H1 (cell line): Measurements from ENCODE around the gene OR2AE1. TPM values are rescaled to one million over a fixed set of nuclear protein-coding genes. Genes with fewer than 3 reads are reported as not detected.
A peak's percentile ranks its signal among the peaks of the same experiment; 100 is the strongest.

Experiments used
- CTCF ChIA-PET: fragments of 300-600 bp; sonication (Branson Sonifier 250); formaldehyde crosslinking; loops from one replicate; lab custom pipeline; 2021; ENCODE audit not compliant: partially characterized antibody; lab: Charles Lee
- POLR2A ChIA-PET: fragments of 300-600 bp; sonication (Branson Sonifier 250); formaldehyde crosslinking; loops from one replicate; lab custom pipeline; 2021; ENCODE audit warnings: inconsistent platforms; ENCODE audit not compliant: partially characterized antibody; lab: Charles Lee
- DNase-seq, 2 experiments: peaks; one replicate each; pipeline versions ENCODE4 v3.0.0 to v3.0.0-alpha.2; 2010 to 2022; ENCODE audit warnings: low spot score in 2 of 2, low read depth in 1 of 2, mixed read lengths in 1 of 2
- FAIRE-seq: peaks from 2 replicates; lab custom pipeline; 2011; peaks lifted over from hg19 to GRCh38; lab: Jason Lieb, UNC
- H2AFZ ChIP-seq: 2 replicates; pipeline ENCODE4 v1.8.1; 2012; ENCODE audit warnings: low read length, inconsistent platforms
- H2AK5ac ChIP-seq: 2 replicates; pipeline ENCODE4 v1.6.1; 2013; ENCODE audit warnings: low read depth, low read length
- H2BK120ac ChIP-seq: replicated peaks from 2 replicates; pipeline ENCODE3; 2013; ENCODE audit warnings: low read depth, low read length, inconsistent platforms
- H2BK12ac ChIP-seq: 2 replicates; pipeline ENCODE4 v1.6.1; 2013; ENCODE audit warnings: low read depth, low read length
- H2BK15ac ChIP-seq: 2 replicates; pipeline ENCODE4 v1.6.1; 2013; ENCODE audit warnings: low read length
- H2BK20ac ChIP-seq: 2 replicates; pipeline ENCODE4 v1.6.1; 2013; ENCODE audit warnings: low read length
- H2BK5ac ChIP-seq: 2 replicates; pipeline ENCODE4 v1.6.1; 2013; ENCODE audit warnings: low read depth, low read length
- H3K14ac ChIP-seq: 2 replicates; pipeline ENCODE4 v1.6.1; 2013; ENCODE audit warnings: inconsistent platforms; ENCODE audit not compliant: insufficient read length
- H3K18ac ChIP-seq: 2 replicates; pipeline ENCODE4 v1.6.1; 2013; ENCODE audit warnings: low read length; ENCODE audit errors: extremely low read depth
- H3K23ac ChIP-seq: 2 replicates; pipeline ENCODE4 v1.6.1; 2013; ENCODE audit warnings: inconsistent platforms; ENCODE audit not compliant: insufficient read length
- H3K23me2 ChIP-seq: 2 replicates; pipeline ENCODE4 v1.6.1; 2013; ENCODE audit warnings: low read depth, low read length
- H3K27ac ChIP-seq: 2 replicates; pipeline ENCODE4 v1.6.1; 2011; ENCODE audit warnings: low read depth, low read length, inconsistent platforms
- H3K27me3 ChIP-seq, 4 experiments: replicated peaks in 1 of 4; 1 replicate in 1 of 4; 2 replicates in 3 of 4; pipeline versions ENCODE4 v1.6.1 to v1.8.1; 2011 to 2013; ENCODE audit warnings: low read length in 3 of 4, mild to moderate bottlenecking in 3 of 4, inconsistent platforms in 2 of 4, mixed read lengths in 2 of 4, moderate library complexity in 1 of 4; ENCODE audit not compliant: control insufficient read depth in 3 of 4, insufficient read depth in 3 of 4; ENCODE audit errors: extremely low read depth in 1 of 4
- H3K36me3 ChIP-seq, 4 experiments: 2 replicates each; pipeline versions ENCODE4 v1.6.1 to v1.8.1; 2011 to 2013; ENCODE audit warnings: mild to moderate bottlenecking in 4 of 4, low read length in 3 of 4, moderate library complexity in 2 of 4, control low read depth in 1 of 4, inconsistent platforms in 1 of 4; ENCODE audit not compliant: insufficient read depth in 4 of 4, control insufficient read depth in 2 of 4
- H3K4ac ChIP-seq: replicated peaks from 2 replicates; pipeline ENCODE3; 2013; ENCODE audit warnings: low read length, low read depth, mixed read lengths, inconsistent platforms; ENCODE audit not compliant: insufficient read length
- H3K4me1 ChIP-seq, 4 experiments: replicated peaks in 1 of 4; 1 replicate in 1 of 4; 2 replicates in 3 of 4; pipeline versions ENCODE4 v1.6.1 to v1.8.1; 2011 to 2013; ENCODE audit warnings: low read length in 3 of 4, inconsistent platforms in 2 of 4, mixed read lengths in 1 of 4; ENCODE audit not compliant: insufficient read depth in 4 of 4, control insufficient read depth in 3 of 4
- H3K4me2 ChIP-seq, 2 experiments: 2 replicates each; pipeline versions ENCODE4 v1.6.1 to v1.8.1; 2011 to 2013; ENCODE audit warnings: low read depth in 2 of 2, low read length in 2 of 2, control low read depth in 1 of 2, inconsistent platforms in 1 of 2, mild to moderate bottlenecking in 1 of 2; ENCODE audit not compliant: insufficient read depth in 1 of 2
- H3K4me3 ChIP-seq, 4 experiments: fragments of 200-600, 300-600 bp in 1 of 4; sonication (generic), shearing (Covaris generic), sonication (Bioruptor Twin) in 1 of 4; 2 replicates each; pipeline versions ENCODE4 v1.5.1 to v1.8.1; 2011 to 2016; ENCODE audit warnings: low read length in 4 of 4, low read depth in 3 of 4, control low read depth in 2 of 4, inconsistent platforms in 2 of 4, mild to moderate bottlenecking in 2 of 4, mixed read lengths in 1 of 4, moderate library complexity in 1 of 4; ENCODE audit not compliant: insufficient read depth in 2 of 4; ENCODE audit errors: extremely low read depth in 1 of 4
- H3K56ac ChIP-seq: replicated peaks from 2 replicates; pipeline ENCODE3; 2013; ENCODE audit warnings: low read depth, mild to moderate bottlenecking, mixed read lengths, low read length, inconsistent platforms; ENCODE audit not compliant: insufficient read length
- H3K79me1 ChIP-seq: 2 replicates; pipeline ENCODE4 v1.6.1; 2013; ENCODE audit warnings: low read depth, low read length, control low read depth
- H3K79me2 ChIP-seq, 2 experiments: 2 replicates each; pipeline versions ENCODE4 v1.6.1 to v1.8.1; 2012 to 2013; ENCODE audit warnings: low read length in 2 of 2, mild to moderate bottlenecking in 2 of 2, inconsistent platforms in 1 of 2; ENCODE audit not compliant: insufficient read depth in 2 of 2, control insufficient read depth in 1 of 2
- H3K9ac ChIP-seq, 4 experiments: replicated peaks in 1 of 4; 1 replicate in 1 of 4; 2 replicates in 3 of 4; pipeline versions ENCODE4 v1.6.1 to v1.8.1; 2011 to 2013; ENCODE audit warnings: low read depth in 3 of 4, low read length in 3 of 4, control low read depth in 2 of 4, mild to moderate bottlenecking in 2 of 4, moderate library complexity in 2 of 4, inconsistent platforms in 1 of 4; ENCODE audit errors: extremely low read depth in 1 of 4
- H3K9me3 ChIP-seq, 2 experiments: 2 replicates each; pipeline versions ENCODE4 v1.6.1 to v1.8.1; 2012 to 2013; ENCODE audit warnings: mild to moderate bottlenecking in 2 of 2, moderate library complexity in 2 of 2, control low read depth in 1 of 2, inconsistent platforms in 1 of 2, low read depth in 1 of 2, low read length in 1 of 2, mixed read lengths in 1 of 2; ENCODE audit not compliant: insufficient read depth in 2 of 2
- H4K20me1 ChIP-seq, 2 experiments: replicated peaks in 1 of 2; 2 replicates each; pipeline versions ENCODE3 to v1.8.1; 2011 to 2013; ENCODE audit warnings: inconsistent platforms in 2 of 2, low read length in 2 of 2, mild to moderate bottlenecking in 1 of 2; ENCODE audit not compliant: insufficient read depth in 2 of 2, control insufficient read depth in 1 of 2
- H4K5ac ChIP-seq: 2 replicates; pipeline ENCODE4 v1.6.1; 2013; ENCODE audit warnings: low read length, low read depth, mixed read lengths, inconsistent platforms; ENCODE audit not compliant: insufficient read length
- H4K8ac ChIP-seq: 2 replicates; pipeline ENCODE4 v1.8.0; 2013; ENCODE audit warnings: mild to moderate bottlenecking, moderate library complexity, low read length, inconsistent platforms; ENCODE audit not compliant: insufficient read depth; ENCODE audit errors: extremely low read depth
- H4K91ac ChIP-seq: replicated peaks from 2 replicates; pipeline ENCODE3; 2013; ENCODE audit warnings: low read length, mixed read lengths, inconsistent platforms; ENCODE audit not compliant: insufficient read length
- ZNF274 ChIP-seq: IDR thresholded peaks from 2 replicates; pipeline ENCODE4 v1.7.0; 2012; ENCODE audit warnings: low read length, borderline replicate concordance; ENCODE audit errors: extremely low read depth
- WGBS, 2 experiments: shearing (Covaris generic) in 1 of 2; methylation state at CpG; one replicate each; pipeline versions ENCODE4 v1.1.6 to v1.1.7; 2013 to 2015; ENCODE audit warnings: low lambda C conversion rate in 2 of 2, mixed read lengths in 2 of 2, inconsistent platforms in 1 of 2, low coverage in 1 of 2, missing lambda C conversion rate in 1 of 2; ENCODE audit not compliant: insufficient replicate concordance in 2 of 2, insufficient coverage in 1 of 2, insufficient read length in 1 of 2; ENCODE audit errors: extremely low coverage in 1 of 2, missing lambda C conversion rate in 1 of 2; 5-methylcytosine and 5-hydroxymethylcytosine counted together
- polyA plus RNA-seq, 7 experiments: library from polyadenylated mRNA; depleted of rRNA in 3 of 7; stranded (reverse) in 5 of 7; unstranded in 2 of 7; fragments of >200 nt in 5 of 7; fragments of 200-250 nt in 2 of 7; gene quantifications; 1 replicate in 5 of 7; 2 replicates in 1 of 7; 4 replicates in 1 of 7; pipeline versions ENCODE4 v1.2.1 to v1.2.3, GENCODE V29; 2011 to 2013; ENCODE audit warnings: missing spikeins in 2 of 7, mixed read lengths in 2 of 7
- total RNA-seq: library from RNA; stranded (reverse); fragmentation: NEBNext Ultra II Directional; extraction: Animal tissue kit (Norgen Biotek cat#: 25700); gene quantifications from 2 replicates; pipeline ENCODE4 v1.2.1, GENCODE V29; 2021
- TF ChIP-seq, protein P1 (sequence below): IDR thresholded peaks from 2 replicates; pipeline ENCODE4 v1.6.1; 2012; ENCODE audit warnings: inconsistent platforms

The OR2AE1 gene
- total and polyA plus RNA-seq, 2 of the 8 experiments (the other 6 are each of a cell fraction or from before 2014, with no cell fraction given): not detected

DNA sequence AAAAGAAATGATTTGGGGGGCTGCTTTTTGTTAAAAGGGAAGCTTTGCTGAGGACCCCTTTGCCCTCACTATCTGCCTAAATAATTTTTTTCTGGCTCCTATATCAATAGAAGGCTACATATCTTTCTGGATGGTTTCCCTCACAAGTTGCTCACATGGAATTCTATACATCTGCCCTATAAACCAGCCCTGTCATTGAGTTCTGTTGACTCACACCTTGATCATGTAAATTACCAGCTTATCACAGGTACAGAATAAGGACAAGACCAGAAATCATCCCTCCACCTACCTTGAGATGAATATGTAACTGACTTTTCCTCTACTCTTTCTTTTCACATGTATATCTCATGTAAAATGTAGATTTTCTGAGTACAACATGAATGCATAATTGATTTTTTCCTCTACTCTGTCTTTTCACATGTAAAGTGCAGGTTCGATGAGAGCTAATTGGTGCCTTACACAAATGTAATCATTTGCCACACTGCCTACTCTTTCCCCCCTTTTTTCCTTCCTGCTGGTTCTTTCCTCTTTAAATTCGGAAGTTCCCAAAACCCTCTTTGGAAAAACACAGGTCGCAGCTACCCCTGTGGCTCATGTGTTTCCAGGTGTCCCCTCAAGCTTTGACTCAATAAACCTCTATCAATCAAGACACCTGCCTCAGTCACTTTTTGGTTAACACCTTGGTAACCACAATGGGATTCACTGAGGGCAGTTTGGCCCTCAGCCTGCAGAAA is 36.5 kb downstream of the OR2AE1 start:
- H3K9ac ChIP-seq: no peak overlapping the region
- H3K4me2 ChIP-seq: peak overlapping the region; percentile 41 to 49
- no peak overlapping the region for H3K14ac ChIP-seq
- DNase-seq: no peak
- H2BK120ac ChIP-seq: peak overlapping the region; percentile 57
- H4K5ac ChIP-seq: peak overlapping the region; percentile 22
- H3K27ac ChIP-seq: peak overlapping the region; percentile 45; the same call in 1 of the 2 replicates
- no peak overlapping the region for H4K8ac ChIP-seq
- no peaks in the 10 kb centered on the region for H4K20me1 ChIP-seq
- POLR2A ChIA-PET: interaction anchor here (0.7 to 1.8 kb wide), 12 partner anchors 8 to 281 kb away, joined by 3 to 6 read pairs (median 4); no protein-coding TSS in a partner anchor
- peaks cover 4 to 17% (median 16%) of the 10 kb centered on the region in 4 experiments; a peak in 6 of 7 replicates for H3K4me1 ChIP-seq
- H2AFZ ChIP-seq: no peak overlapping the region
- H4K91ac ChIP-seq: no peak overlapping the region
- H2BK12ac ChIP-seq: no peak overlapping the region
- TF ChIP-seq, protein P1, sequence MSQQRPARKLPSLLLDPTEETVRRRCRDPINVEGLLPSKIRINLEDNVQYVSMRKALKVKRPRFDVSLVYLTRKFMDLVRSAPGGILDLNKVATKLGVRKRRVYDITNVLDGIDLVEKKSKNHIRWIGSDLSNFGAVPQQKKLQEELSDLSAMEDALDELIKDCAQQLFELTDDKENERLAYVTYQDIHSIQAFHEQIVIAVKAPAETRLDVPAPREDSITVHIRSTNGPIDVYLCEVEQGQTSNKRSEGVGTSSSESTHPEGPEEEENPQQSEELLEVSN: peak; percentile 79
- TF ChIP-seq ZNF274: no peak
- TF ChIP-seq, all 59 proteins: peak for 1
- Histone ChIP-seq H3K18ac (peak overlapping the region; percentile 40; the same call in 1 of the 2 replicates), H3K36me3 (no peaks in the 10 kb centered on the region), H3K79me2 (no peaks in the 10 kb centered on the region), H2BK5ac (0 out of 2 replicates have a peak overlapping the region, but pooled peaks have one; percentile 19), H2AK5ac (no peak overlapping the region), H2BK20ac (no peak overlapping the region), H3K4me3 (peak overlapping the region in 1 of 4 experiments; percentile 10; a peak in 1 of 8 replicates), H3K79me1 (no peaks in the 10 kb centered on the region), H3K9me3 (no peaks in the 10 kb centered on the region), H3K4ac (no peak overlapping the region), H2BK15ac (no peak overlapping the region), H3K27me3 (no peaks in the 10 kb centered on the region), H3K23me2 (no peaks in the 10 kb centered on the region), H3K23ac (no peak overlapping the region), H3K56ac (no peak overlapping the region)
- CTCF ChIA-PET: interaction anchor here (0.6 to 1.4 kb wide), 4 partner anchors 16 to 562 kb away, joined by 3 read pairs; no protein-coding TSS in a partner anchor
- peak; percentile 28 for FAIRE-seq
- WGBS, 2 experiments: 52% methylated on average over 3 of the region's 3 CpGs; no CpG with 5 or more reads in 1 of the 2 experiments
